ENCODE measurements around the gene CETN3. TPM values are rescaled to one million over a fixed set of nuclear protein-coding genes. Genes with fewer than 3 reads are reported as not detected.
A peak's percentile ranks its signal among the peaks of the same experiment; 100 is the strongest.

Gene CETN3
- total and polyA plus RNA-seq, 9 of the 15 experiments (the other 6 are each of a cell fraction or from before 2014, with no cell fraction given): 43.3 to 113 (median 82.4) TPM

DNA sequence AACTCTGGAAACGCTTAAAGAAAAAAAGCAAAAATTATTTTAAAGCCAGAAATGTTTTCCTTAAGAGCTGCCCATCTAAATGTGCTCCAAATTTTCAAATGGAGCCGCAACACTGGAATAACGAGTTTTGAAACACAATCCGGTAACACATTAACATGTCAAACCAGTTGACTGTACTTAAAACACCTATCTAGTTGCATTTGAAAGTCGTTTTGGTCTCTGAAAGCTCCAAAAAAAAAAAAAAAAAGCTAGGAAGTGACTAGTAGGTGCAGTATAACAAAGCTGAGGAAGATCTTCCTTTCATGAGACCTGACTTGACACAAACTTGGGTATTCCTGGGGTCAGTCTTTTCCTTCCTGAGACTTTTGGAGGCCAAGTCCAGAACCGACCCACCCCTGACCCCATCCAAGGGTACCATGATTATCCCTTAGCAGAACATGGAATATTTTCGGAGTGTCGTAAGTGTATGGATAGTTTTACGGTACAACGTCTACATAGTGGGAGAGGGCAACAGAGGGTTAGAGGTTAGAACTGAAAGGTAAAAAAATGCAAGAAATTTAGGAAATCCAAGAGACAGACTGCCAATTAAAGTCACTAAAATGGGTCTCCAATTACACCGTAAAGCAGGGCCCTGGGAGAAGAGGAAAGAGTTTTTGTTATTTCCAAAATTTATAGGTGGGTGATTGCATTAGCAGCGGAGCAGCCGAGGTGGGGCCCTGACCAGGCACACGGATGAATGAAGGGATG, 812 bp downstream of the CETN3 start (continued):
- TF ChIP-seq ESRRB (CRISPR knock-in tag; IDR thresholded peaks at IDR 0.05; ENCODE audit: borderline replicate concordance): no peak
- TF ChIP-seq NCOA4 (IDR thresholded peaks at IDR 0.05; ENCODE audit: partially characterized antibody): no peak
- no peak for TF ChIP-seq SMC3 (conservative IDR thresholded peaks at IDR 0.05; ENCODE audit: insufficient read depth, low read depth, low read length)
- 0 out of 4 replicates have a peak, but pooled peaks of 1 of the 2 experiments have one; percentile 54 for TF ChIP-seq NONO (IDR thresholded peaks at IDR 0.05; ENCODE audit: low read depth in 2 of 2, low read length in 1 of 2)
- no peak for TF ChIP-seq NELFE (IDR thresholded peaks at IDR 0.05; ENCODE audit: insufficient read depth, insufficient read length)
- TF ChIP-seq, protein P1, sequence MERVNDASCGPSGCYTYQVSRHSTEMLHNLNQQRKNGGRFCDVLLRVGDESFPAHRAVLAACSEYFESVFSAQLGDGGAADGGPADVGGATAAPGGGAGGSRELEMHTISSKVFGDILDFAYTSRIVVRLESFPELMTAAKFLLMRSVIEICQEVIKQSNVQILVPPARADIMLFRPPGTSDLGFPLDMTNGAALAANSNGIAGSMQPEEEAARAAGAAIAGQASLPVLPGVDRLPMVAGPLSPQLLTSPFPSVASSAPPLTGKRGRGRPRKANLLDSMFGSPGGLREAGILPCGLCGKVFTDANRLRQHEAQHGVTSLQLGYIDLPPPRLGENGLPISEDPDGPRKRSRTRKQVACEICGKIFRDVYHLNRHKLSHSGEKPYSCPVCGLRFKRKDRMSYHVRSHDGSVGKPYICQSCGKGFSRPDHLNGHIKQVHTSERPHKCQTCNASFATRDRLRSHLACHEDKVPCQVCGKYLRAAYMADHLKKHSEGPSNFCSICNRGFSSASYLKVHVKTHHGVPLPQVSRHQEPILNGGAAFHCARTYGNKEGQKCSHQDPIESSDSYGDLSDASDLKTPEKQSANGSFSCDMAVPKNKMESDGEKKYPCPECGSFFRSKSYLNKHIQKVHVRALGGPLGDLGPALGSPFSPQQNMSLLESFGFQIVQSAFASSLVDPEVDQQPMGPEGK (CRISPR knock-in tag; IDR thresholded peaks at IDR 0.05; ENCODE audit: borderline replicate concordance): no peak
- TF ChIP-seq, protein P2, sequence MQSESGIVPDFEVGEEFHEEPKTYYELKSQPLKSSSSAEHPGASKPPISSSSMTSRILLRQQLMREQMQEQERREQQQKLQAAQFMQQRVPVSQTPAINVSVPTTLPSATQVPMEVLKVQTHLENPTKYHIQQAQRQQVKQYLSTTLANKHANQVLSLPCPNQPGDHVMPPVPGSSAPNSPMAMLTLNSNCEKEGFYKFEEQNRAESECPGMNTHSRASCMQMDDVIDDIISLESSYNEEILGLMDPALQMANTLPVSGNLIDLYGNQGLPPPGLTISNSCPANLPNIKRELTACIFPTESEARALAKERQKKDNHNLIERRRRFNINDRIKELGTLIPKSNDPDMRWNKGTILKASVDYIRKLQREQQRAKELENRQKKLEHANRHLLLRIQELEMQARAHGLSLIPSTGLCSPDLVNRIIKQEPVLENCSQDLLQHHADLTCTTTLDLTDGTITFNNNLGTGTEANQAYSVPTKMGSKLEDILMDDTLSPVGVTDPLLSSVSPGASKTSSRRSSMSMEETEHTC (IDR thresholded peaks at IDR 0.05): no peak
- no peak for TF ChIP-seq SETDB1 (IDR thresholded peaks at IDR 0.05; ENCODE audit: low read length)
- no peak for TF ChIP-seq RBFOX2 (IDR thresholded peaks at IDR 0.05; ENCODE audit: low read depth, low read length)
- TF ChIP-seq TBP (optimal IDR thresholded peaks at IDR 0.05; ENCODE audit: low read depth, low read length): peak; percentile 95
- TF ChIP-seq ZKSCAN1 (IDR thresholded peaks at IDR 0.05; ENCODE audit: low read depth, low read length): no peak
- TF ChIP-seq CCNT2 (IDR thresholded peaks at IDR 0.05; ENCODE audit: borderline replicate concordance, extremely low read depth, insufficient read length, low read depth, low read length): no peak
- TF ChIP-seq, protein P3, sequence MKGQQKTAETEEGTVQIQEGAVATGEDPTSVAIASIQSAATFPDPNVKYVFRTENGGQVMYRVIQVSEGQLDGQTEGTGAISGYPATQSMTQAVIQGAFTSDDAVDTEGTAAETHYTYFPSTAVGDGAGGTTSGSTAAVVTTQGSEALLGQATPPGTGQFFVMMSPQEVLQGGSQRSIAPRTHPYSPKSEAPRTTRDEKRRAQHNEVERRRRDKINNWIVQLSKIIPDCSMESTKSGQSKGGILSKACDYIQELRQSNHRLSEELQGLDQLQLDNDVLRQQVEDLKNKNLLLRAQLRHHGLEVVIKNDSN (CRISPR knock-in tag; IDR thresholded peaks at IDR 0.05): no peak
- TF ChIP-seq, protein P4, sequence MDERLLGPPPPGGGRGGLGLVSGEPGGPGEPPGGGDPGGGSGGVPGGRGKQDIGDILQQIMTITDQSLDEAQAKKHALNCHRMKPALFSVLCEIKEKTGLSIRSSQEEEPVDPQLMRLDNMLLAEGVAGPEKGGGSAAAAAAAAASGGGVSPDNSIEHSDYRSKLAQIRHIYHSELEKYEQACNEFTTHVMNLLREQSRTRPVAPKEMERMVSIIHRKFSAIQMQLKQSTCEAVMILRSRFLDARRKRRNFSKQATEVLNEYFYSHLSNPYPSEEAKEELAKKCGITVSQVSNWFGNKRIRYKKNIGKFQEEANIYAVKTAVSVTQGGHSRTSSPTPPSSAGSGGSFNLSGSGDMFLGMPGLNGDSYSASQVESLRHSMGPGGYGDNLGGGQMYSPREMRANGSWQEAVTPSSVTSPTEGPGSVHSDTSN (CRISPR knock-in tag; IDR thresholded peaks at IDR 0.05; ENCODE audit: low read depth): no peak
- TF ChIP-seq, protein P4 (tag; conservative IDR thresholded peaks at IDR 0.05; ENCODE audit: low read depth): no peak
- TF ChIP-seq ZNF12 (CRISPR knock-in tag; IDR thresholded peaks at IDR 0.05): no peak
- TF ChIP-seq CTBP1 (IDR thresholded peaks at IDR 0.05; ENCODE audit: borderline replicate concordance): no peak
- TF ChIP-seq POLR3A (IDR thresholded peaks at IDR 0.05; ENCODE audit: borderline replicate concordance, extremely low read depth, insufficient read depth, insufficient read length): no peak

All from K562 (cell line).